ENCODE results near the gene MGAT4A.

- TF ChIP-seq POLR2AphosphoS5 (IDR thresholded peaks at IDR 0.05), result no peak
- no peak for TF ChIP-seq CTCF (IDR thresholded peaks at IDR 0.05)
- no peak for TF ChIP-seq POLR2A (IDR thresholded peaks at IDR 0.05)
Observed at GRCh38 chr2:98648451-98648850, 82.5 kb downstream of the MGAT4A start.

All from suprapubic skin (tissue), 4 donors.